LNCAP (cell line): ENCODE measurements around the gene HS3ST2.

Experiments
- CTCF ChIP-seq: fragments of 450-650 bp; IDR thresholded peaks from 2 replicates; pipeline ENCODE4 v1.5.1; 2017; ENCODE audit warnings: mild to moderate bottlenecking

The HS3ST2 gene

GRCh38 chr16:22955461-22956070 lies 141.6 kb downstream of the HS3ST2 start:
- no peak for TF ChIP-seq CTCF

GRCh38 chr16:22961206-22961605 lies 147.2 kb downstream of the HS3ST2 start:
- TF ChIP-seq CTCF = no peak

GRCh38 chr16:22962905-22963304 lies 148.9 kb downstream of the HS3ST2 start:
- TF ChIP-seq CTCF = no peak
